Measurements from ENCODE around the gene TAPBPL.
"Not testable (repeated sequence)": the region's sequence is repeated elsewhere in the genome, so short reads cannot be mapped to it uniquely, and the experiment has no call there.

TAPBPL gene

DNA sequence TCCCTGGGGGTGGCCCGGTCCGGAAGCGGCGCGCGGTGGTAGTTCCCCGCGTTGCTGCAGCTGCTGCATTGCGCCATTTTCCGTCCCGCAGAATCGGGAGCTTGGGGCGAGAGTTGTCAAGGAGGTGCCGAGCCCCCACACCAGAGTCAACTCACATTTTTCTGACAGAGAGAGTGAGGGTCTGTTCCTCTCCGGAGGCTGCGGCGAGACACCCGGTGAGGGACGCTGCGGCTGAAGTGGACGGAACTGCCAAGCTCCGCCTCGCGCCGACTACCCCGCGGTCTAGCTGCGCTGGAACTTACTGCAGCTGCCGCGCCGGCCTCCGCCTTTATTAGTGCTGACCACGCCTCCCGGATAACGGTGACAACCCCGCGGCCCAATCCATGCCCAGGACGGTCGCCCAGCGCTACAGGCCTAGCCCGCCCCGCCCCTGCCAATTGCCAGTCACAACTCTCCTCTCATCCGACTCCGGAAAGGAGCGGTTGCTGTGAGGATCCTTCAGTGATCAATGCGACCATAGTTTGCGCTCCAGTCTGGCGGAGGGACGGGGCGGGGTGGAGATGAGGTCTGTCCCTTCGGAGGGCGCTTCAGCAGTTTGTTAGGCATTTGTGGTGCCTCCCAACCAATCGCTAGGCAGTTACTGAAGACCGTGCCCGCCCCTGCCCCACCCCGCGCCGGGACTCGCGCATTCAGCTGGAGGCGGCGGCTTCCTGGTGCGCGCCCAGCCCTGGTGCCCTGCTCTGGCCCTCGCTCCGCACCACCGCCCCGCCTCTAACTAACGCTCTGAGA lies 18.7 kb downstream of the TAPBPL start, which contains the start of gene VAMP1:
TSS of gene VAMP1 (minus strand) at position 303 of the 789 bp plus-strand sequence. CDS start at position 157, 146 bp downstream.
- Mint-ChIP-seq H3K9me3 (no peaks in the 10 kb centered on the region), H3K27me3 (no peaks in the 10 kb centered on the region), H3K27ac (peak within 1 kb of the TSS; percentile 89), H3K4me3 (peak within 1 kb of the TSS; percentile 88 to 89), H3K36me3 (ENCODE audit: insufficient read depth) (peaks cover 49% of the 10 kb centered on the region), H3K4me1 (ENCODE audit: low read depth in 2 of 2) (peaks cover 42 to 44% of the 10 kb centered on the region in 2 donors)
- DNase-seq (peak; percentile 94 to 97 (median 96)), ATAC-seq (replicated peaks) (peak; percentile 89)

DNA sequence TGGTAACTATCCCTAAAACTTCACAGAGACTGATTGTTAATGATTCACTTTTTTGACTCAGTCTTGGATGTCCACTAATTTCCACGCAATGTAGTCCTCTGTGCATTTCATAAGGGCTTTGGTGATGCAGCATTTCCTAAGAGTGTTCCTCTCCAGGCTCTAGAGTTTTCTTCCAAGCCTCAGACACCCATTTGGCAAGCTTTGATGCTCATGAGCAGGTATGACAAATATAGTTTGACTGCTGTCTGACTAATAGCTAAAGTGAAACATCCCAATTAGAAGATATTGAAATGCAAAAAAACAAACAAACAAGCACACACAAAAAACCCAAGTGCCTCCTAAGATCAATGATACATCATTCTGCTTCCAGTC lies 20.1 kb downstream of the TAPBPL start:
- peak overlapping the region in 1 of 2 donors; percentile 89 for H3K27ac Mint-ChIP-seq

DNA sequence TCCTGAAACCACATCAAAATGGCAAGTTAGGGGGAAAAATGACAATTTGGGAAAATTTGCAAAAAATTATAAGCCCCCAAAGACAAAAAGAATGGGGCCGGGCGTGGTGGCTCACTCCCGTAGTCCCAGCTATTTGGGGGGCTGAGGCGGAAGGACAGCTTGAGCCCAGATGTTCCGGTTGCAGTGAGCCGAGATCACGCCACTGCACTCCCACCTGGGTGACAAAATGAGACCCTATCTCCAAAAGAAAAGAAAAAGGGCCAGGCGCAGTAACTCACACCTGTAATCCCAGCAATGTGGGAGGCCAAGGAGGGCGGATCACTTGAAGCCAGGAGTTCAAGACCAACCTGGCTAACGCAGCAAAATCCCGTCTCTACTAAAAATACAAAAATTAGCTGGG lies 20.6 kb downstream of the TAPBPL start:
- no peak for DNase-seq
- no peak overlapping the region for H3K4me3 Mint-ChIP-seq
- peaks cover 35% of the 10 kb centered on the region for H3K36me3 Mint-ChIP-seq (ENCODE audit: insufficient read depth)
- no peak for ATAC-seq (replicated peaks)
- no peaks in the 10 kb centered on the region for H3K9me3 Mint-ChIP-seq
- H3K4me1 Mint-ChIP-seq (ENCODE audit: low read depth in 2 of 2): peaks cover 27 to 28% of the 10 kb centered on the region in 2 donors
- H3K27ac Mint-ChIP-seq: no peak overlapping the region
- no peaks in the 10 kb centered on the region for H3K27me3 Mint-ChIP-seq

More for the DNA sequence above, 20.1 kb downstream of the TAPBPL start:
- DNase-seq (no peak), ATAC-seq (replicated peaks) (no peak)
- Mint-ChIP-seq H3K4me1 (ENCODE audit: low read depth in 2 of 2) (peaks cover 32% of the 10 kb centered on the region in 2 donors), H3K36me3 (ENCODE audit: insufficient read depth) (peaks cover 36% of the 10 kb centered on the region), H3K9me3 (no peaks in the 10 kb centered on the region), H3K4me3 (peak overlapping the region in 1 of 2 donors; percentile 88), H3K27me3 (no peaks in the 10 kb centered on the region)

DNA sequence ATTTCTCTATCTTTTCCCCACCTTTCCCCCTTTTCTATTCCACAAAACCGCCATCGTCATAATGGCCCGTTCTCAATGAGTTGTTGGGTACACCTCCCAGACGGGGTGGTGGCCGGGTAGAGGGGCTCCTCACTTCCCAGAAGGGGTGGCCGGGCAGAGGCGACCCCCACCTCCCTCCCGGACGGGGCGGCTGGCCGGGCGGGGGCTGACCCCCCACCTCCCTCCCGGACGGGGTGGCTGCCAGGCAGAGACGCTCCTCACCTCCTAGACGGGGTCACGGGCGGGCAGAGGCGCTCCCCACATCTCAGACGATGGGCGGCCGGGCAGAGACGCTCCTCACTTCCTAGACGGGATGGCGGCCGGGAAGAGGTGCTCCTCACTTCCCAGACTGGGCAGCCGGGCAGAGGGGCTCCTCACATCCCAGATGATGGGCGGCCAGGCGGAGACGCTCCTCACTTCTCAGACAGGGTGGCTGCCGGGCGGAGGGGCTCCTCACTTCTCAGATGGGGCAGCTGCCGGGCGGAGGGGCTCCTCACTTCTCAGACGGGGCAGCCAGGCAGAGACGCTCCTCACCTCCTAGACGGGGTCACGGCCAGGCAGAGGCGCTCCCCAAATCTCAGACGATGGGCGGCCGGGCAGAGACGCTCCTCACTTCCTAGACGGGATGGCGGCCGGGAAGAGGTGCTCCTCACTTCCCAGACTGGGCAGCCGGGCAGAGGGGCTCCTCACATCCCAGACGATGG lies 23.6 kb downstream of the TAPBPL start:
- H3K27ac Mint-ChIP-seq; H3K9me3 Mint-ChIP-seq; H3K4me3 Mint-ChIP-seq; DNase-seq; ATAC-seq (replicated peaks); H3K4me1 Mint-ChIP-seq (ENCODE audit: low read depth in 2 of 2); H3K27me3 Mint-ChIP-seq: not testable (repeated sequence)
- H3K36me3 Mint-ChIP-seq (ENCODE audit: insufficient read depth): peaks cover 16% of the 10 kb centered on the region

DNA sequence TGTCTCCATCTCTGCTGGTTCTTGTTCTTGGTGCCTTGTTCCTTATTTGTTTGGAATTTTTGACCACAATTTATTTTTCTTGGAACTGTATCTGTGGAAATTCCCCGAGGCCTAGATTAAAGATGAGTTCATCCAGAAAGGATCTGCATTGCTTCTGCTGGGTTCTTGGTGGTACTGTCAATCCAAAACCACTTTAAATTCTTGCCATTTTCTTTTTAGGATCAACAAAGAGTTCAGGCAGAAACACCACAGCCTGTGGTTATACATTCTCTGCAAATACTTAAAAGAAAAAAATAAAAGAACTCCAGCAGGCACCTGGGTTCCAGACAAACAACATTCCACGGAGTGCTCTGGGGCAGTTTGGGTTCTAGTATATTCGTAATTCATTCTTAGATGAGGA lies 24.6 kb downstream of the TAPBPL start:
- no peak overlapping the region for H3K4me3 Mint-ChIP-seq
- H3K27me3 Mint-ChIP-seq: no peaks in the 10 kb centered on the region
- peaks cover 7% of the 10 kb centered on the region for H3K36me3 Mint-ChIP-seq (ENCODE audit: insufficient read depth)
- H3K4me1 Mint-ChIP-seq (ENCODE audit: low read depth in 2 of 2): peaks cover 0 to under 1% of the 10 kb centered on the region in 2 donors
- no peak overlapping the region for H3K27ac Mint-ChIP-seq
- ATAC-seq (replicated peaks): no peak
- H3K9me3 Mint-ChIP-seq: no peaks in the 10 kb centered on the region
- DNase-seq: no peak

DNA sequence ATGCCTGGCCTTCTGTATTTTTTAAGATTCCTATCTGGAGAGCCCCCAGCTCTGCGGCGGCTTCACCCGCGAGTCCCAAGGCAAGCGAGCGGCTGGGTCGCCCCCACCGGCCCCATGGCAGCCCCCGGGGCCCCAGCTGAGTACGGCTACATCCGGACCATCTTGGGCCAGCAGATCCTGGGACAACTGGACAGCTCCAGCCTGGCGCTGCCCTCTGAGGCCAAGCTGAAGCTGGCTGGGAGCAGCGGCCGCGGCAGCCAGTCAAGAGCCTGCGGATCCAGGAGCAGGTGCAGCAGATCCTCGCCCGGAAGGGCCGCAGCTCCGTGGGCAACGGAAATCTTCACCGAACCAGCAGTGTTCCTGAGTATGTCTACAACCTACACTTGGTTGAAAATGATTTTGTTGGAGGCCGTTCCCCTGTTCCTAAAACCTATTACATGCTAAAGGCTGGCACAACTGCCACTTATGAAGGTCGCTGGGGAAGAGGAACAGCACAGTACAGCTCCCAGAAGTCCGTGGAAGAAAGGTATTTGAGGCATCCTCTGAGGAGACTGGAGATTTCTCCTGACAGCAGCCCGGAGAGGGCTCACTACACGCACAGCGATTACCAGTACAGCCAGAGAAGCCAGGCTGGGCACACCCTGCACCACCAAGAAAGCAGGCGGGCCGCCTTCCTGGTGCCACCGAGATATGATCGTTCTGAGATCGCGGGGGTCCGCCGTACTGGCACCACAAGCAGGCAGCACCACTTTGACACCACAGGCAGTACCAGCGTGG lies 25.9 kb downstream of the TAPBPL start:
- H3K27me3 Mint-ChIP-seq; H3K36me3 Mint-ChIP-seq (ENCODE audit: insufficient read depth); H3K9me3 Mint-ChIP-seq; DNase-seq; ATAC-seq (replicated peaks); H3K4me3 Mint-ChIP-seq; H3K4me1 Mint-ChIP-seq (ENCODE audit: low read depth in 2 of 2); H3K27ac Mint-ChIP-seq: not testable (repeated sequence)

DNA sequence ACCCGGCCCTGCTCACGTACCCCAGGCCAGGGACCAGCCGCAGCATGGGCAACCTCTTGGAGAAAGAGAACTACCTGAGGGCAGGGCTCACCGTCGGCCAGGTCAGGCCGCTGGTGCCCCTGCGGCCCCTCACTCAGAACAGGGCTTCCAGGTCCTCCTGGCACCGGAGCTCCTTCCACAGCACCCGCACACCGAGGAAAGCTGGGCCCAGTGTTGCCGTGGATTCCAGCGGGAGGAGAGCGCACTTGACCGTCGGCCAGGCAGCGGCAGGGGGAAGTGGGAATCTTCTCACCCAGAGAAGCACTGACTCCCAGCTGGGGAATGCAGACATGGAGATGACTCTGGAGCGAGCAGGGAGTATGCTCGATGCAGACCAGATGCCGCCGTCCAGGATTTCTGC lies 26.6 kb downstream of the TAPBPL start:
- ATAC-seq (replicated peaks) (no peak), DNase-seq (no peak)
- Mint-ChIP-seq H3K9me3 (no peaks in the 10 kb centered on the region), H3K27ac (no peak overlapping the region), H3K27me3 (no peaks in the 10 kb centered on the region), H3K4me1 (ENCODE audit: low read depth in 2 of 2) (no peaks in the 10 kb centered on the region), H3K36me3 (ENCODE audit: insufficient read depth) (peaks cover 2% of the 10 kb centered on the region), H3K4me3 (no peak overlapping the region)

DNA sequence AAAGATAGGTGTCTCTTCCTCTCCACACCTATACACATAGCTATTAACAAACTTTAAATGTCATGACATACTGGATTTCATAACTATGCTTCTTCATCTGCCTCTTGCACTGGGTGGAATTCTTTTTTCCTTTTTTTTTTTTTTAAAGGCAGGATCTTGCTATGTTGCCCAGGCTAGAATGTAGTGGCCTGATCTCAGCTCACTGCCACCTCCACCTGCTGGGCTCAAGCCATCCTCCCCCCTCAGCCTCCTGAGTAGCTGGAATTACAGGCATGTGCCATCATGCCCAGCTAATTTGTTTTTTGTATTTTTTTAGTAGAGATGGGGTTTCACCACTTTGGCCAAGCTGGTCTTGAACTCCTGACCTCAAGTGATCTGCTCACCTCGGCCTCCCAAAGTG lies 36.4 kb downstream of the TAPBPL start:
- H3K9me3 Mint-ChIP-seq: no peaks in the 10 kb centered on the region
- H3K4me3 Mint-ChIP-seq: no peak overlapping the region
- no peaks in the 10 kb centered on the region for H3K27me3 Mint-ChIP-seq
- no peak overlapping the region for H3K27ac Mint-ChIP-seq
- ATAC-seq (replicated peaks): no peak
- H3K4me1 Mint-ChIP-seq (ENCODE audit: low read depth in 2 of 2): peaks cover 8 to 11% of the 10 kb centered on the region in 2 donors
- DNase-seq: no peak
- peaks cover 9% of the 10 kb centered on the region for H3K36me3 Mint-ChIP-seq (ENCODE audit: insufficient read depth)

DNA sequence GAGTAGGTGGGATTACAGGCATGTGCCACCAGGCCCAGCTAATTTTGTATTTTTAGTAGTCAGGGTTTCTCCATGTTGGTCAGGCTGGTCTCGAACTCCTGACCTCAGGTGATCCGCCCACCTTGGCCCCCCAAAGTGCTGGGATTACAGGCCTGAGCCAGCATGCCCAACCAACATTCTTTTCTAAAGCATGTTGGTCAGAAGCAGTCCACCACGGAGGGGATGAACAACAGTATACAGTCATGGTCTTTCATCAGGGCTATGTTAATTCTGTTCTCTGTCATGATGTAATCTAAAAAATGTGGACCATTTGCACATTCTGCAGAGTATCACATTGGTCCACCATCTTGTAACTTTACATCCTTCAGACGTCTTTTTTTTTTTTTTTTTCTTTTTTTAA lies 37.6 kb downstream of the TAPBPL start:
- no peak for ATAC-seq (replicated peaks)
- Mint-ChIP-seq H3K36me3 (ENCODE audit: insufficient read depth) (peaks cover 21% of the 10 kb centered on the region), H3K4me1 (ENCODE audit: low read depth in 2 of 2) (peaks cover 10 to 17% of the 10 kb centered on the region in 2 donors), H3K27ac (no peak overlapping the region), H3K27me3 (no peaks in the 10 kb centered on the region), H3K9me3 (no peaks in the 10 kb centered on the region), H3K4me3 (no peak overlapping the region)
- no peak for DNase-seq

DNA sequence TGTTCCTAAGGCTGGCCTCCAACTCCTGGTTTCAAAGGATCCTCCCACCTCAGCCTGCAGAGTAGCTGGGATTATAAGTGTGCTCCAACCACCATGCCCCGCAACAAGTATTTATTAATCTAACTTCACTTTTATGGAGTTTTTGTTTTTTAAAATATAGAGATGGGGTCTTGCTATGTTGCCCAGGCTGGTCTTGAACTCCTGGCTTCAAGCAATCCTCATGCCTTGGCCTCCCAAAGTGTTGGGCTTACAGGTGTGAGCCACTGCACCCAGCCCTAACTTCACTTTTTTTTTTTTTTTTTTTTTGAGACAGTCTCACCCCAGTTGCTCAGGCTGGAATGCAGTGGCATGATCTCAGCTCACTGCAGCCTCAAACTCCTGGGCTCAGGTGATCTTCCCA lies 38.8 kb downstream of the TAPBPL start:
- not testable (repeated sequence) for ATAC-seq (replicated peaks); DNase-seq; H3K27me3 Mint-ChIP-seq; H3K27ac Mint-ChIP-seq; H3K4me3 Mint-ChIP-seq; H3K9me3 Mint-ChIP-seq
- H3K36me3 Mint-ChIP-seq (ENCODE audit: insufficient read depth): peaks cover 27% of the 10 kb centered on the region
- H3K4me1 Mint-ChIP-seq (ENCODE audit: low read depth in 2 of 2): peaks cover 21 to 28% of the 10 kb centered on the region in 2 donors

DNA sequence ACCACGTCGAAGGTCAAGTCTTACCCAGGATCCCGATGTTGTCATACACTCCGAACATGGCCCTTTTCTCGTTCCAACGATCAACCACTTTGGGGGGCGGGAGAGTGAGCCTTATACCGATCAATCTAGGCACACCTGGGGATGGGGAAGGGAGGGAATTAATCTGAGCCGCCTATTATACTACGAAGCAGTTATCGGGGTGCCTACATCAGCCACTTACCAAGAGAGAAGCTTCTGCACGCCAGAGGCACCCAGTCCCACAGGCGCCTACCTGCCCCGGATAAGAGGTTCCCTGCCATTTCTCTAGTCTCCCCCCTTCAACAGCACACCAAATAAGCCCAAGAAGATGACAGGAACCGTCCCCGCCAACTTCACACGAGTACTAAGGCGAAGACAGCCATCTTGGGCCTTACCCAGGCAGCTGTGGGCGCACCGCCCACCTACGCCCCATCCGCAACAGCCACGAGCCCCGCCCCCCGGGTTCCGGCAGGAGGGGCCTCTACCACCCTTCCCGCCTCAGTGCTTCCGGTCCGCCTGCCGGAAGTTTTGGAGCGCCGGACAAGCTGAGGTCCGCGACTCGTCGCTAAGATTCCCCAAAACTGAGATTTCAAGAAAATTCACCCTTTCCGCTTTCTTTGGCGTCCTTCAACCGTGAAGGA lies 41.1 kb downstream of the TAPBPL start, which contains the start of gene MRPL51:
TSS of gene MRPL51 (minus strand) at position 425 of the 659 bp plus-strand sequence. CDS start at position 299, 126 bp downstream.
- Mint-ChIP-seq H3K36me3 (ENCODE audit: insufficient read depth) (peaks cover 33% of the 10 kb centered on the region), H3K27me3 (no peaks in the 10 kb centered on the region), H3K4me3 (peak within 1 kb of the TSS; percentile 91 to 92), H3K4me1 (ENCODE audit: low read depth in 2 of 2) (peaks cover 27 to 28% of the 10 kb centered on the region in 2 donors), H3K27ac (peak within 1 kb of the TSS; percentile 93 to 96), H3K9me3 (no peaks in the 10 kb centered on the region)
- DNase-seq: peak; percentile 92 to 97 (median 96)
- peak; percentile 81 for ATAC-seq (replicated peaks)

DNA sequence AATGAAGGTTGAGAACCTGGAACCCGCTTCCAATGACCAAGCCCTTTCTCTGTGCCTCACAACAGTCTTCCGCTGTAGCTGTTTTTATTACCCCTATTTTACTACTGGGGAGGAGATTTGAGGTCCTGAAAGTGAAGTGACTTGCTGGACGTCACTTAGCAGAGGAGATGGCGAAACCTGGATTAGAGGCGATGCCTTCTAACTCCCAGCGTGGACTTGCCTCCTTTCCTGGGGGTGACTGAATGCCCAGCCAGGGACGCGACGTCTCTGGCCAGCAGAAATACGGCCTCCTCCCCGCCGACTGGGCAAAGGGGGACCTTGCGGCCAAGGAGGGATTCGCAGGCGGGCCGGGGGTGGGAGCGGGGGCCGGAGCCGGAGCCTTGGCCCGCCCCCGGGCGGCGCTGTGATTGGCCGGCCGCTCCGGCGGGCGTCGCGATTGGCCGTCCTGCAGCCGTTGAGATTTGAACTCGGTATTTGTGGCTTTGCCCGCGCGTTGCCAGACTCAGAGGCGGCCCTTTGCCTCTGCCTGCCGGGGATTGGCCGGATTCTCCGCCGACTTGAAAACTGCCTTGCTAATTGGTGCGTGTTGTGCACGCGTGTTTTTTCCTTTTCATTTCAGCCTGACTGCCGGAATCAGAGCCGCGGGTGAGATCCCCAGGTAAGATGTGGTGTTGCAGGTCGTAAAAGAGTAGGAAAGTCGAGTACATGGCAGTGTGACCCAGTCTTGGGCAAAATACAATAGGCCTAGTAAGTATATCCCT lies 41.8 kb downstream of the TAPBPL start, which contains the start of gene NCAPD2:
TSS of gene NCAPD2 (plus strand) at position 606 of the 761 bp plus-strand sequence. CDS start 997 bp downstream, outside the sequence.
- peaks cover 35% of the 10 kb centered on the region for H3K36me3 Mint-ChIP-seq (ENCODE audit: insufficient read depth)
- peak within 1 kb of the TSS; percentile 93 to 96 for H3K27ac Mint-ChIP-seq
- H3K4me3 Mint-ChIP-seq: peak within 1 kb of the TSS; percentile 91 to 92
- H3K9me3 Mint-ChIP-seq: no peaks in the 10 kb centered on the region
- no peaks in the 10 kb centered on the region for H3K27me3 Mint-ChIP-seq
- peak; percentile 88 to 91 (median 91) for DNase-seq
- peak; percentile 82 for ATAC-seq (replicated peaks)
- H3K4me1 Mint-ChIP-seq (ENCODE audit: low read depth in 2 of 2): peaks cover 27 to 28% of the 10 kb centered on the region in 2 donors
